SK-N-MC (cell line): ENCODE data around the gene COL13A1.

Source experiments
- DNase-seq: peaks from one replicate; pipeline ENCODE4 v3.0.0-alpha.2; 2011; ENCODE audit warnings: low read depth, low spot score
- H3K27ac ChIP-seq: fragments of 200-600 bp; sonication (generic); 2 replicates; pipeline ENCODE4 v1.5.1; 2016; ENCODE audit warnings: mixed run types
- H3K36me3 ChIP-seq: fragments of 200-600 bp; sonication (generic); 2 replicates; pipeline ENCODE4 v1.6.1; 2017; ENCODE audit warnings: antibody characterized with exemption, low read length, mixed read lengths; ENCODE audit not compliant: insufficient read depth
- H3K4me3 ChIP-seq: fragments of 200-600 bp; sonication (generic); 2 replicates; pipeline ENCODE4 v1.5.1; 2016
- H3K9ac ChIP-seq: fragments of 200-600 bp; sonication (generic); 2 replicates; pipeline ENCODE4 v1.8.0; 2017; ENCODE audit warnings: mixed run types, mixed read lengths; ENCODE audit not compliant: insufficient read length
- H3K9me3 ChIP-seq: fragments of 200-600 bp; sonication (generic); 2 replicates; pipeline ENCODE4 v1.6.1; 2017; ENCODE audit warnings: low read depth, mild to moderate bottlenecking, antibody characterized with exemption, low read length, moderate library complexity, mixed read lengths
- EZH2 ChIP-seq: fragments of 200-600 bp; sonication (generic); IDR thresholded peaks from one replicate; pipeline ENCODE4 v1.6.1; 2017; ENCODE audit warnings: antibody characterized with exemption
- FOXP2 ChIP-seq: optimal IDR thresholded peaks from 2 replicates; pipeline ENCODE3; 2011; ENCODE audit warnings: mild to moderate bottlenecking, moderate library complexity; ENCODE audit not compliant: insufficient read depth; ENCODE audit errors: extremely low read length, control extremely low read depth
- POLR2AphosphoS5 ChIP-seq: IDR thresholded peaks from 2 replicates; pipeline ENCODE4 v1.6.1; 2012; ENCODE audit warnings: mild to moderate bottlenecking, low read depth, low read length, borderline replicate concordance

Gene COL13A1

GRCh38 chr10:69941730-69942129 lies 140.0 kb downstream of the COL13A1 start:
- no peak for DNase-seq
- H3K9me3 ChIP-seq = no peaks in the 10 kb centered on the region
- TF ChIP-seq EZH2 (no peak), POLR2AphosphoS5 (no peak), FOXP2 (no peak)

GRCh38 chr10:69943292-69943820 lies 141.7 kb downstream of the COL13A1 start:
- no peaks in the 10 kb centered on the region for H3K9me3 ChIP-seq
- DNase-seq = no peak
- H3K9ac ChIP-seq = no peak overlapping the region
- no peak for TF ChIP-seq EZH2
- TF ChIP-seq POLR2AphosphoS5 = no peak
- no peak for TF ChIP-seq FOXP2
- no peak overlapping the region for H3K4me3 ChIP-seq
- H3K36me3 ChIP-seq = no peaks in the 10 kb centered on the region
- H3K27ac ChIP-seq = no peak overlapping the region

More at GRCh38 chr10:69941730-69942129, 140.0 kb downstream of the COL13A1 start:
- Histone ChIP-seq H3K27ac (no peak overlapping the region), H3K36me3 (no peaks in the 10 kb centered on the region), H3K4me3 (no peak overlapping the region), H3K9ac (no peak overlapping the region)

GRCh38 chr10:69944761-69945160 lies 143.1 kb downstream of the COL13A1 start:
- TF ChIP-seq FOXP2 (no peak), EZH2 (no peak), POLR2AphosphoS5 (no peak)
- H3K4me3 ChIP-seq = no peak overlapping the region
- no peaks in the 10 kb centered on the region for H3K36me3 ChIP-seq
- no peak for DNase-seq
- no peak overlapping the region for H3K27ac ChIP-seq
- no peaks in the 10 kb centered on the region for H3K9me3 ChIP-seq
- no peak overlapping the region for H3K9ac ChIP-seq

GRCh38 chr10:69948261-69948660 lies 146.6 kb downstream of the COL13A1 start:
- no peak overlapping the region for H3K9ac ChIP-seq
- no peak for TF ChIP-seq FOXP2
- no peak for TF ChIP-seq EZH2
- TF ChIP-seq POLR2AphosphoS5 = no peak
- no peaks in the 10 kb centered on the region for H3K9me3 ChIP-seq
- H3K36me3 ChIP-seq = no peaks in the 10 kb centered on the region
- H3K4me3 ChIP-seq = no peak overlapping the region
- no peak for DNase-seq
- H3K27ac ChIP-seq = no peak overlapping the region

GRCh38 chr10:69949770-69950169 lies 148.1 kb downstream of the COL13A1 start:
- DNase-seq = no peak
- no peak for TF ChIP-seq EZH2
- no peak for TF ChIP-seq FOXP2
- no peak for TF ChIP-seq POLR2AphosphoS5
- no peak overlapping the region for H3K4me3 ChIP-seq
- no peak overlapping the region for H3K9ac ChIP-seq
- no peaks in the 10 kb centered on the region for H3K36me3 ChIP-seq
- no peaks in the 10 kb centered on the region for H3K9me3 ChIP-seq
- H3K27ac ChIP-seq = no peak overlapping the region

GRCh38 chr10:69951658-69952057 lies 150.0 kb downstream of the COL13A1 start:
- H3K36me3 ChIP-seq = no peaks in the 10 kb centered on the region
- no peaks in the 10 kb centered on the region for H3K9me3 ChIP-seq
- no peak for DNase-seq
- H3K9ac ChIP-seq = no peak overlapping the region
- TF ChIP-seq FOXP2 (no peak), EZH2 (no peak), POLR2AphosphoS5 (no peak)
- no peak overlapping the region for H3K27ac ChIP-seq
- no peak overlapping the region for H3K4me3 ChIP-seq

GRCh38 chr10:69952069-69952800 lies 150.5 kb downstream of the COL13A1 start:
- no peak for DNase-seq
- no peak overlapping the region for H3K9ac ChIP-seq
- H3K36me3 ChIP-seq = no peaks in the 10 kb centered on the region
- H3K9me3 ChIP-seq = no peaks in the 10 kb centered on the region
- TF ChIP-seq FOXP2 = no peak
- no peak for TF ChIP-seq POLR2AphosphoS5
- no peak for TF ChIP-seq EZH2
- H3K4me3 ChIP-seq = no peak overlapping the region
- peak overlapping the region; percentile 95 for H3K27ac ChIP-seq

GRCh38 chr10:69952821-69953221 lies 151.1 kb downstream of the COL13A1 start:
- H3K4me3 ChIP-seq = peak overlapping the region; percentile 40
- H3K9ac ChIP-seq = peak overlapping the region; percentile 45
- H3K27ac ChIP-seq = peak overlapping the region; percentile 95
- no peaks in the 10 kb centered on the region for H3K36me3 ChIP-seq
- no peak for DNase-seq
- TF ChIP-seq EZH2 (no peak), FOXP2 (no peak), POLR2AphosphoS5 (no peak)
- no peaks in the 10 kb centered on the region for H3K9me3 ChIP-seq
